Erythroblast (primary cell): ENCODE results near the gene ZNF215.

Experiments
- GATA1 ChIP-seq: IDR thresholded peaks from 2 replicates; pipeline ENCODE4 v1.6.1; 2011; ENCODE audit warnings: low read depth, mild to moderate bottlenecking, control low read depth, low read length, moderate library complexity
- POLR2A ChIP-seq: IDR thresholded peaks from 2 replicates; pipeline ENCODE4 v1.6.1; 2011; ENCODE audit warnings: mild to moderate bottlenecking, low read length

DNA sequence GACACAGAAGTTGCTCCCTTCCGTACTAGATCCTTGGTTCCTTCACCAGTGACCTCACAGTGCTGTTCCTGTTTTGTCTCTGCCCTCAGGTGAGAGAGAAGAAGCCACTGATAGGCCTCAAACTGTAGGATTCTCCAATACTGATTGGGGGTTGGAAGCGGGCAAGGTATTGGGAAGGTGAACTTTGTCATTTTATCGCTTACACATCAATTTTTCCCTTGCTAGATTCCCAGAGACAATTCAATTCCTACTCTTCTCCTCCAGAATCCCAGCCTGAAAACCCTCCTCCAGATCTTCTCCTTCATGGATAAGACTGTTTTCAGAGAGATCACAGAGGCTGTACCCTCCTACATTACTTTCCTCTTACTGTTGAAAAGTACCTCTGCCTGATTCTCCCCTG, 14.8 kb upstream of the ZNF215 start:
- no peak for TF ChIP-seq POLR2A
- no peak for TF ChIP-seq GATA1
